ENCODE results near the gene C14orf119. TPM values are rescaled to one million over a fixed set of nuclear protein-coding genes. Genes with fewer than 3 reads are reported as not detected.
A peak's percentile ranks its signal among the peaks of the same experiment; 100 is the strongest.

Gene C14orf119
- polyA plus RNA-seq, 3 donors: 17.5 to 110 (median 106) TPM

GRCh38 chr14:23089498-23090253, 5.6 kb upstream of the C14orf119 start:
- intact Hi-C loops (cut with micrococcal nuclease): loop anchor here in 1 of 2 donors (10.0 kb wide), 1 partner anchor 195 kb away; the partner anchor contains the start of gene HOMEZ
- Histone ChIP-seq H3K9ac (ENCODE audit: insufficient read depth, low read length, poor library complexity, severe bottlenecking) (no peak overlapping the region), H3K27ac (ENCODE audit: low read depth in 1 of 2, low read length in 2 of 2) (no peak overlapping the region), H4K20me1 (ENCODE audit: insufficient read depth, low read length) (peaks cover 98% of the 10 kb centered on the region), H3K4me1 (ENCODE audit: control insufficient read depth in 1 of 2, insufficient read depth in 2 of 2, low read length in 2 of 2) (peaks cover 16 to 33% of the 10 kb centered on the region in 2 donors), H3K79me2 (ENCODE audit: insufficient read depth, low read length) (peaks cover 91% of the 10 kb centered on the region), H3K9me3 (replicated peaks in 1 of 2; ENCODE audit: control insufficient read depth in 1 of 2, insufficient read depth in 1 of 2, low read length in 2 of 2) (no peaks in the 10 kb centered on the region), H2AFZ (ENCODE audit: insufficient read depth, low read depth, low read length, poor library complexity, severe bottlenecking) (no peak overlapping the region), H3K4me3 (replicated peaks in 1 of 3; ENCODE audit: low read depth in 2 of 3, low read length in 3 of 3) (no peak overlapping the region), H3K27me3 (ENCODE audit: control insufficient read depth in 2 of 2, insufficient read depth in 2 of 2, low read length in 2 of 2) (no peaks in the 10 kb centered on the region), H3K36me3 (replicated peaks in 1 of 2; ENCODE audit: control insufficient read depth in 1 of 2, insufficient read depth in 2 of 2, low read length in 2 of 2) (peaks cover 80 to 89% of the 10 kb centered on the region in 2 donors), H3K4me2 (replicated peaks; ENCODE audit: extremely low read depth, low read length, poor library complexity, severe bottlenecking) (no peak overlapping the region)
- no peak overlapping the region for H3K4me3 Mint-ChIP-seq
- peaks cover 68 to 76% of the 10 kb centered on the region in 2 donors for H3K36me3 Mint-ChIP-seq
- no peak for DNase-seq
- H3K27me3 Mint-ChIP-seq (ENCODE audit: low read depth in 3 of 3): no peaks in the 10 kb centered on the region
- TF ChIP-seq, protein P1, sequence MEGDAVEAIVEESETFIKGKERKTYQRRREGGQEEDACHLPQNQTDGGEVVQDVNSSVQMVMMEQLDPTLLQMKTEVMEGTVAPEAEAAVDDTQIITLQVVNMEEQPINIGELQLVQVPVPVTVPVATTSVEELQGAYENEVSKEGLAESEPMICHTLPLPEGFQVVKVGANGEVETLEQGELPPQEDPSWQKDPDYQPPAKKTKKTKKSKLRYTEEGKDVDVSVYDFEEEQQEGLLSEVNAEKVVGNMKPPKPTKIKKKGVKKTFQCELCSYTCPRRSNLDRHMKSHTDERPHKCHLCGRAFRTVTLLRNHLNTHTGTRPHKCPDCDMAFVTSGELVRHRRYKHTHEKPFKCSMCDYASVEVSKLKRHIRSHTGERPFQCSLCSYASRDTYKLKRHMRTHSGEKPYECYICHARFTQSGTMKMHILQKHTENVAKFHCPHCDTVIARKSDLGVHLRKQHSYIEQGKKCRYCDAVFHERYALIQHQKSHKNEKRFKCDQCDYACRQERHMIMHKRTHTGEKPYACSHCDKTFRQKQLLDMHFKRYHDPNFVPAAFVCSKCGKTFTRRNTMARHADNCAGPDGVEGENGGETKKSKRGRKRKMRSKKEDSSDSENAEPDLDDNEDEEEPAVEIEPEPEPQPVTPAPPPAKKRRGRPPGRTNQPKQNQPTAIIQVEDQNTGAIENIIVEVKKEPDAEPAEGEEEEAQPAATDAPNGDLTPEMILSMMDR (IDR thresholded peaks at IDR 0.05): no peak
- 100% methylated on average over 3 of the region's 12 CpGs for WGBS (ENCODE audit: insufficient coverage)
- H3K9me3 Mint-ChIP-seq: no peaks in the 10 kb centered on the region
- peaks cover 11% of the 10 kb centered on the region for H3K4me1 Mint-ChIP-seq
- peak overlapping the region in 2 of 7 donors; percentile 5 for H3K27ac Mint-ChIP-seq

- H3K4me2 ChIP-seq (replicated peaks; ENCODE audit: extremely low read depth, low read length, poor library complexity, severe bottlenecking): no peak overlapping the region
- Mint-ChIP-seq H3K4me3 (no peak overlapping the region), H3K4me1 (peaks cover 11% of the 10 kb centered on the region), H3K27ac (peak overlapping the region in 1 of 7 donors; percentile 3), H3K9me3 (no peaks in the 10 kb centered on the region), H3K36me3 (peaks cover 62 to 70% of the 10 kb centered on the region in 2 donors), H3K27me3 (ENCODE audit: low read depth in 3 of 3) (no peaks in the 10 kb centered on the region)
- no peak overlapping the region for H3K9ac ChIP-seq (ENCODE audit: insufficient read depth, low read length, poor library complexity, severe bottlenecking)
- H2AFZ ChIP-seq (ENCODE audit: insufficient read depth, low read depth, low read length, poor library complexity, severe bottlenecking): no peak overlapping the region
- H3K27ac ChIP-seq (ENCODE audit: low read depth in 1 of 2, low read length in 2 of 2): no peak overlapping the region
- H3K36me3 ChIP-seq (replicated peaks in 1 of 2; ENCODE audit: control insufficient read depth in 1 of 2, insufficient read depth in 2 of 2, low read length in 2 of 2): peaks cover 76 to 84% of the 10 kb centered on the region in 2 donors
- DNase-seq: no peak
- no peaks in the 10 kb centered on the region for H3K27me3 ChIP-seq (ENCODE audit: control insufficient read depth in 2 of 2, insufficient read depth in 2 of 2, low read length in 2 of 2)
- H3K79me2 ChIP-seq (ENCODE audit: insufficient read depth, low read length): peaks cover 88% of the 10 kb centered on the region
- TF ChIP-seq, protein P1 (IDR thresholded peaks at IDR 0.05): no peak
- H3K4me3 ChIP-seq (replicated peaks in 1 of 3; ENCODE audit: low read depth in 2 of 3, low read length in 3 of 3): no peak overlapping the region
- 97% methylated on average over 4 of the region's 4 CpGs for WGBS (ENCODE audit: insufficient coverage)
- no peaks in the 10 kb centered on the region for H3K9me3 ChIP-seq (replicated peaks in 1 of 2; ENCODE audit: control insufficient read depth in 1 of 2, insufficient read depth in 1 of 2, low read length in 2 of 2)
- intact Hi-C loops (cut with micrococcal nuclease): loop anchor here in 1 of 2 donors (10.0 kb wide), 1 partner anchor 195 kb away; the partner anchor contains the start of gene HOMEZ
- H4K20me1 ChIP-seq (ENCODE audit: insufficient read depth, low read length): peaks cover 93% of the 10 kb centered on the region
- H3K4me1 ChIP-seq (ENCODE audit: control insufficient read depth in 1 of 2, insufficient read depth in 2 of 2, low read length in 2 of 2): peaks cover 16 to 31% of the 10 kb centered on the region in 2 donors
These were observed 5.1 kb upstream of the C14orf119 start for GRCh38 chr14:23090254-23090636.

All from CD14-positive monocyte (primary cell).